HepG2 (cell line): ENCODE data around the gene STIP1. TPM values are rescaled to one million over a fixed set of nuclear protein-coding genes. Genes with fewer than 3 reads are reported as not detected.

Experiments used
- CREM ChIP-seq, 2 experiments: sonication (generic) in 1 of 2; formaldehyde crosslinking in 1 of 2; IDR thresholded peaks; 2 replicates each; pipeline versions ENCODE4 v1.4.0 to v1.6.1; 2016 to 2020; ENCODE audit warnings: antibody characterized with exemption in 1 of 2, mild to moderate bottlenecking in 1 of 2, missing genetic modification reagents in 1 of 2
- GATAD2A ChIP-seq: IDR thresholded peaks from 2 replicates; pipeline ENCODE4 v1.6.1; 2016
- HOXA9 ChIP-seq: sonication (generic); formaldehyde crosslinking; IDR thresholded peaks from 2 replicates; pipeline ENCODE4 v1.8.1; 2022; ENCODE audit warnings: missing genetic modification reagents, mild to moderate bottlenecking, moderate library complexity, borderline replicate concordance
- MYC ChIP-seq: sonication (generic); formaldehyde crosslinking; IDR thresholded peaks from 2 replicates; pipeline ENCODE4 v1.9.0; 2021; ENCODE audit warnings: missing genetic modification reagents, borderline replicate concordance
- NPAS2 ChIP-seq: sonication (generic); formaldehyde crosslinking; IDR thresholded peaks from 2 replicates; pipeline ENCODE4 v1.8.0; 2022; ENCODE audit warnings: mild to moderate bottlenecking, missing genetic modification reagents, borderline replicate concordance
- PAWR ChIP-seq: sonication (generic); formaldehyde crosslinking; IDR thresholded peaks from 2 replicates; pipeline ENCODE4 v1.4.0; 2020; ENCODE audit warnings: missing genetic modification reagents, mild to moderate bottlenecking, borderline replicate concordance
- POGZ ChIP-seq: sonication (generic); formaldehyde crosslinking; IDR thresholded peaks from 2 replicates; pipeline ENCODE4 v1.4.0; 2020; ENCODE audit warnings: mild to moderate bottlenecking, missing genetic modification reagents
- PRPF4 ChIP-seq: fragments of 200-400 bp; formaldehyde crosslinking; IDR thresholded peaks from 2 replicates; pipeline ENCODE4 v1.6.1; 2016; ENCODE audit warnings: low read length, low read depth; ENCODE audit not compliant: poor library complexity, severe bottlenecking
- RNF219 ChIP-seq: sonication (generic); formaldehyde crosslinking; IDR thresholded peaks from 2 replicates; pipeline ENCODE4 v1.5.0; 2020; ENCODE audit warnings: mild to moderate bottlenecking, missing genetic modification reagents
- SAP130 ChIP-seq: IDR thresholded peaks from 2 replicates; pipeline ENCODE4 v1.6.1; 2016; ENCODE audit warnings: low read depth
- SMYD3 ChIP-seq: sonication (generic); formaldehyde crosslinking; IDR thresholded peaks from 2 replicates; pipeline ENCODE4 v1.8.1; 2023; ENCODE audit warnings: mild to moderate bottlenecking, missing genetic modification reagents
- SRSF4 ChIP-seq: fragments of 200-400 bp; formaldehyde crosslinking; IDR thresholded peaks from one replicate; pipeline ENCODE4 v1.6.1; 2018; ENCODE audit warnings: mild to moderate bottlenecking, low read depth, low read length, moderate library complexity; ENCODE audit not compliant: poor library complexity, severe bottlenecking
- TARDBP ChIP-seq: sonication (generic); formaldehyde crosslinking; IDR thresholded peaks from 2 replicates; pipeline ENCODE4 v1.8.0; 2022; ENCODE audit warnings: mild to moderate bottlenecking, missing genetic modification reagents
- TBX3 ChIP-seq: fragments of 450-650 bp; IDR thresholded peaks from 2 replicates; pipeline ENCODE4 v1.6.1; 2017; ENCODE audit warnings: antibody characterized with exemption, mild to moderate bottlenecking, inconsistent platforms, borderline replicate concordance
- TOE1 ChIP-seq: sonication (generic); formaldehyde crosslinking; IDR thresholded peaks from 2 replicates; pipeline ENCODE4 v1.4.0; 2020; ENCODE audit warnings: mild to moderate bottlenecking, missing genetic modification reagents
- ZFP1 ChIP-seq: IDR thresholded peaks from 2 replicates; pipeline ENCODE4 v1.6.1; 2016
- ZNF143 ChIP-seq: sonication (generic); formaldehyde crosslinking; IDR thresholded peaks from 2 replicates; pipeline ENCODE4 v1.4.0; 2020; ENCODE audit warnings: missing genetic modification reagents
- ZNF263 ChIP-seq: sonication (generic); formaldehyde crosslinking; IDR thresholded peaks from 2 replicates; pipeline ENCODE4 v1.4.0; 2020; ENCODE audit warnings: missing genetic modification reagents
- ZNF484 ChIP-seq: sonication (generic); formaldehyde crosslinking; IDR thresholded peaks from 2 replicates; pipeline ENCODE4 v1.5.1; 2020; ENCODE audit warnings: mild to moderate bottlenecking, low read depth, missing genetic modification reagents, borderline replicate concordance
- ZNF660 ChIP-seq: sonication (generic); formaldehyde crosslinking; IDR thresholded peaks from 2 replicates; pipeline ENCODE4 v1.5.1; 2020; ENCODE audit warnings: mild to moderate bottlenecking, low read depth, missing genetic modification reagents, borderline replicate concordance
- ZNF780A ChIP-seq: sonication (generic); formaldehyde crosslinking; IDR thresholded peaks from 2 replicates; pipeline ENCODE4 v1.8.0; 2022; ENCODE audit warnings: mild to moderate bottlenecking, missing genetic modification reagents, moderate library complexity
- ZNF850 ChIP-seq: sonication (generic); formaldehyde crosslinking; conservative IDR thresholded peaks from 2 replicates; pipeline ENCODE4 v1.9.0; 2021; ENCODE audit warnings: mild to moderate bottlenecking, missing genetic modification reagents
- polyA plus RNA-seq, 8 experiments: library from polyadenylated mRNA; depleted of rRNA in 3 of 8; stranded (reverse) in 7 of 8; unstranded in 1 of 8; fragments of >200 nt; fragmentation: Illumina TruSeq in 4 of 8; extraction: Trizol in 4 of 8; gene quantifications; 2 replicates each; pipeline versions ENCODE4 v1.2.1 to v1.2.3, GENCODE V29; 2011 to 2016; ENCODE audit warnings: low read depth in 4 of 8, missing spikeins in 1 of 8, mixed read lengths in 1 of 8; ENCODE audit not compliant: insufficient read depth in 1 of 8
- total RNA-seq, 5 experiments: library from RNA; depleted of rRNA; stranded (reverse); fragments of >200 nt; fragmentation: Illumina TruSeq; extraction: Trizol; gene quantifications; 2 replicates each; pipeline ENCODE4 v1.2.3, GENCODE V29; 2016; ENCODE audit warnings: low read depth in 1 of 5
- TF ChIP-seq, protein P1 (sequence below): sonication (generic); formaldehyde crosslinking; IDR thresholded peaks from 2 replicates; pipeline ENCODE4 v1.5.0; 2020; ENCODE audit warnings: missing genetic modification reagents
- TF ChIP-seq, protein P2 (sequence below): sonication (generic); formaldehyde crosslinking; IDR thresholded peaks from 2 replicates; pipeline ENCODE4 v1.4.0; 2020; ENCODE audit warnings: mild to moderate bottlenecking, missing genetic modification reagents, borderline replicate concordance

STIP1 gene
- total and polyA plus RNA-seq, 2 of the 13 experiments (the other 11 are each of a cell fraction or from before 2014, with no cell fraction given) = 81.1 to 217 TPM

- TF ChIP-seq ZNF484 = no peak
- no peak for TF ChIP-seq CREM (IDR thresholded peaks at IDR 0.05)
- TF ChIP-seq CREM (CRISPR knock-in tag; IDR thresholded peaks at IDR 0.05) = no peak
- no peak for TF ChIP-seq ZNF660
- TF ChIP-seq, protein P1, sequence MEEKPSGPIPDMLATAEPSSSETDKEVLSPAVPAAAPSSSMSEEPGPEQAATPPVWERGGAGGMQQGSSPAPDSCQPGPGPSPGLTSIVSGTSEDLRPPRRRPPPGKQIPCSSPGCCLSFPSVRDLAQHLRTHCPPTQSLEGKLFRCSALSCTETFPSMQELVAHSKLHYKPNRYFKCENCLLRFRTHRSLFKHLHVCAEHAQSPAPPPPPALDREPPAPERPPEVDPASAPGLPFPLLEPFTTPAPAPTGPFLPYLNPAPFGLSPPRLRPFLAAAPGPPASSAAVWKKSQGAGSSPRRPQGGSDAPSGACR = no peak
- TF ChIP-seq TOE1 (CRISPR knock-in tag) = no peak
- TF ChIP-seq, protein P2, sequence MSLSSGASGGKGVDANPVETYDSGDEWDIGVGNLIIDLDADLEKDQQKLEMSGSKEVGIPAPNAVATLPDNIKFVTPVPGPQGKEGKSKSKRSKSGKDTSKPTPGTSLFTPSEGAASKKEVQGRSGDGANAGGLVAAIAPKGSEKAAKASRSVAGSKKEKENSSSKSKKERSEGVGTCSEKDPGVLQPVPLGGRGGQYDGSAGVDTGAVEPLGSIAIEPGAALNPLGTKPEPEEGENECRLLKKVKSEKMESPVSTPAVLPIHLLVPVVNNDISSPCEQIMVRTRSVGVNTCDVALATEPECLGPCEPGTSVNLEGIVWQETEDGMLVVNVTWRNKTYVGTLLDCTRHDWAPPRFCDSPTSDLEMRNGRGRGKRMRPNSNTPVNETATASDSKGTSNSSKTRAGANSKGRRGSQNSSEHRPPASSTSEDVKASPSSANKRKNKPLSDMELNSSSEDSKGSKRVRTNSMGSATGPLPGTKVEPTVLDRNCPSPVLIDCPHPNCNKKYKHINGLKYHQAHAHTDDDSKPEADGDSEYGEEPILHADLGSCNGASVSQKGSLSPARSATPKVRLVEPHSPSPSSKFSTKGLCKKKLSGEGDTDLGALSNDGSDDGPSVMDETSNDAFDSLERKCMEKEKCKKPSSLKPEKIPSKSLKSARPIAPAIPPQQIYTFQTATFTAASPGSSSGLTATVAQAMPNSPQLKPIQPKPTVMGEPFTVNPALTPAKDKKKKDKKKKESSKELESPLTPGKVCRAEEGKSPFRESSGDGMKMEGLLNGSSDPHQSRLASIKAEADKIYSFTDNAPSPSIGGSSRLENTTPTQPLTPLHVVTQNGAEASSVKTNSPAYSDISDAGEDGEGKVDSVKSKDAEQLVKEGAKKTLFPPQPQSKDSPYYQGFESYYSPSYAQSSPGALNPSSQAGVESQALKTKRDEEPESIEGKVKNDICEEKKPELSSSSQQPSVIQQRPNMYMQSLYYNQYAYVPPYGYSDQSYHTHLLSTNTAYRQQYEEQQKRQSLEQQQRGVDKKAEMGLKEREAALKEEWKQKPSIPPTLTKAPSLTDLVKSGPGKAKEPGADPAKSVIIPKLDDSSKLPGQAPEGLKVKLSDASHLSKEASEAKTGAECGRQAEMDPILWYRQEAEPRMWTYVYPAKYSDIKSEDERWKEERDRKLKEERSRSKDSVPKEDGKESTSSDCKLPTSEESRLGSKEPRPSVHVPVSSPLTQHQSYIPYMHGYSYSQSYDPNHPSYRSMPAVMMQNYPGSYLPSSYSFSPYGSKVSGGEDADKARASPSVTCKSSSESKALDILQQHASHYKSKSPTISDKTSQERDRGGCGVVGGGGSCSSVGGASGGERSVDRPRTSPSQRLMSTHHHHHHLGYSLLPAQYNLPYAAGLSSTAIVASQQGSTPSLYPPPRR (CRISPR knock-in tag) = no peak
- TF ChIP-seq POGZ (CRISPR knock-in tag) = no peak
- no peak for TF ChIP-seq NPAS2 (CRISPR knock-in tag)
- no peak for TF ChIP-seq PAWR (CRISPR knock-in tag)
- no peak for TF ChIP-seq HOXA9 (CRISPR knock-in tag)
- TF ChIP-seq ZNF263 (CRISPR knock-in tag) = no peak
- TF ChIP-seq ZFP1 (CRISPR knock-in tag) = no peak
- TF ChIP-seq ZNF850 (CRISPR knock-in tag) = no peak
- TF ChIP-seq TARDBP (CRISPR knock-in tag) = no peak
- TF ChIP-seq RNF219 = no peak
- TF ChIP-seq MYC (CRISPR knock-in tag) = peak; percentile 36; the same call in 1 of the 2 replicates
- no peak for TF ChIP-seq PRPF4
- no peak for TF ChIP-seq ZNF780A (CRISPR knock-in tag)
- no peak for TF ChIP-seq ZNF143 (CRISPR knock-in tag)
- TF ChIP-seq GATAD2A (CRISPR knock-in tag) = no peak
- no peak for TF ChIP-seq SRSF4
- TF ChIP-seq TBX3 = no peak
- peak; percentile 15; the same call in 1 of the 2 replicates for TF ChIP-seq SAP130
- TF ChIP-seq SMYD3 (CRISPR knock-in tag) = no peak
These were observed 65.2 kb downstream of the STIP1 start, which contains the start of gene PLCB3 (continued) for GRCh38 chr11:64251016-64251752.
